BLaER1 treated with 17β-estradiol and CSF1 and Interleukin-3, amounts not matched to agents 10 nM and 100 nM (cell line): ENCODE results near the gene RELB.

ENCODE experiments used
- H3K27ac ChIP-seq, 11 experiments: shearing (Covaris generic); formaldehyde crosslinking; 2 replicates each; pipeline ENCODE4 v1.8.1; 2022
- H3K27me3 ChIP-seq, 11 experiments: shearing (Covaris generic); formaldehyde crosslinking; 2 replicates each; pipeline ENCODE4 v1.8.1; 2022
- H3K36me3 ChIP-seq, 11 experiments: shearing (Covaris generic); formaldehyde crosslinking; 2 replicates each; pipeline ENCODE4 v1.8.1; 2022
- H3K4me1 ChIP-seq, 10 experiments: shearing (Covaris generic); formaldehyde crosslinking; 2 replicates each; pipeline ENCODE4 v1.8.1; 2022
- H3K4me2 ChIP-seq, 11 experiments: shearing (Covaris generic); formaldehyde crosslinking; 2 replicates each; pipeline ENCODE4 v1.8.1; 2022
- H3K4me3 ChIP-seq, 10 experiments: shearing (Covaris generic); formaldehyde crosslinking; 2 replicates each; pipeline ENCODE4 v1.8.1; 2022
- H3K9ac ChIP-seq, 11 experiments: shearing (Covaris generic); formaldehyde crosslinking; 2 replicates each; pipeline ENCODE4 v1.8.1; 2022
- H3K9me3 ChIP-seq, 11 experiments: shearing (Covaris generic); formaldehyde crosslinking; replicated peaks in 1 of 11; 2 replicates each; pipeline ENCODE4 v1.8.1; 2022
- H4K20me1 ChIP-seq, 11 experiments: shearing (Covaris generic); formaldehyde crosslinking; 2 replicates each; pipeline ENCODE4 v1.8.1; 2022
- Cebpa-rat ChIP-seq, 11 experiments: shearing (Covaris generic); IDR thresholded peaks; 2 replicates each; pipeline ENCODE4 v1.8.1; 2022

RELB gene

DNA sequence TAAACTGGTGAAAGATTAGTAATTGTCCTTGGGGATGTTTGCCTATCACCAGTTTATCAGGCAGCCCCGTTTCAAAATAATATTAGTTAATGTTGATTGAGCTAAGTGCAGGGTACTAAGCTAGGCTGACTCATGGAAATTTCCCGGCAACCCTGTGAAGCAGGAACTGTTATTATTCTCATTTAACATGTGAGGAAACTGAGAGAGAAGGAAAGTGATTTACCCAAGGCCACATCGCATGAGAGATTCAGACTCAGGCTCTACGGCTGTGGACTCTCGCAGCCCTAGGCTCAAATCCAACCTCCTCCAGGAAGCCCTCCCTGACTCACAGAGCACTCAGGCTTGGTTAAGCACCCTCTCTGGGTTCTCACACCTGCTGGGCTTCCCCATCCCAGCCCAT, 26.4 kb upstream of the RELB start:
- H3K4me3 ChIP-seq: no peak overlapping the region
- no peak overlapping the region for H3K27ac ChIP-seq
- no peak overlapping the region for H3K4me2 ChIP-seq
- no peak for TF ChIP-seq Cebpa-rat (IDR thresholded peaks at IDR 0.05)
- H3K4me1 ChIP-seq: peaks cover 0 to 5% (median 0%) of the 10 kb centered on the region in 10 experiments; a peak in 2 of 20 replicates
- H3K9ac ChIP-seq: no peak overlapping the region
- H3K9me3 ChIP-seq: no peaks in the 10 kb centered on the region
- peaks cover 9 to 59% (median 28%) of the 10 kb centered on the region in 11 experiments; a peak in 18 of 22 replicates for H4K20me1 ChIP-seq
- H3K27me3 ChIP-seq: no peaks in the 10 kb centered on the region
- peaks cover 81 to 99% (median 91%) of the 10 kb centered on the region in 11 experiments for H3K36me3 ChIP-seq

DNA sequence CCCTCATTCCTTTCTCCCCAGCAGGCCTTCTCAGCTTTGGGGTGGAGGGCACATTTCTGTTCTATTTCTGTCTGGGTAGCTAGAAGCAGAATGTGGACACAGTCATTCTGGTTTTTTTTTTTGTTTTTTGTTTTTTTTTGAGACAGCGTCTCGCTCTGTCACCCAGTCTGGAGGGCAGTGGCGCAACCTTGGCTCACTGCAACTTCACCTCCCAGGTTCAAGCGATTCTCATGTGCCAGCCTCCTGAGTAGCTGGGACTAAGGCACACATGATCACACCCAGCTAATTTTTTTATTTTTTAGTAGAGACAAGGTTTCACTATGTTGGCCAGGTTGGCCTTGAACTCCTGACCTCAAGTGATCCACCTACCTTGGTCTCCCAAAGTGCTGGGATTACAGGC, 25.8 kb upstream of the RELB start:
- no peaks in the 10 kb centered on the region for H3K9me3 ChIP-seq
- no peaks in the 10 kb centered on the region for H3K27me3 ChIP-seq
- H4K20me1 ChIP-seq: peaks cover 4 to 53% (median 22%) of the 10 kb centered on the region in 11 experiments; a peak in 18 of 22 replicates
- H3K4me3 ChIP-seq: no peak overlapping the region
- H3K27ac ChIP-seq: no peak overlapping the region
- no peak for TF ChIP-seq Cebpa-rat (IDR thresholded peaks at IDR 0.05)
- H3K4me1 ChIP-seq: peaks cover 0 to 5% (median 0%) of the 10 kb centered on the region in 10 experiments; a peak in 2 of 20 replicates
- H3K9ac ChIP-seq: no peak overlapping the region
- H3K36me3 ChIP-seq: peaks cover 80 to 99% (median 91%) of the 10 kb centered on the region in 11 experiments
- no peak overlapping the region for H3K4me2 ChIP-seq

DNA sequence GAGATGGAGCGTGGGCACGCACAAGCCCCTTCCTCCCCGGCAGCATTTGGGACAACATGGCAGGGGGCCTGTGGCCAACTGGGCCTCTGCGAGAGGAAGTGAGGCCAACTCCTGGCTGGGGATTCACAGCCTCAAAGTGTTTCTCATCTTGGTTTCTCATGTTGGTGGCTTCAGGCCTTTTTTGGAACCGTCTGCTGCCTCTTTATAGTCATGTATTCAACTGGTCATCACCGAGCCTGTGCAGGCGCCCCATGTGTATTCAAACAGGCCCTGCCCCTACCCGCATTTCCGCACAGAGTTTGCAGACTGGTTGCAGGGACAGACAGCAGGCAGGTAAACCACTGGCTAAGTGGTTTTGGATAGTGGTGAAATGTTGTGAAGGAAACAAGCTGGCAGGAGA, 17.3 kb upstream of the RELB start:
- H3K27me3 ChIP-seq: no peaks in the 10 kb centered on the region
- no peak overlapping the region; a peak in 1 of 22 replicates for H3K9ac ChIP-seq
- peaks cover 0 to 18% (median 6%) of the 10 kb centered on the region in 10 experiments; a peak in 10 of 20 replicates for H3K4me1 ChIP-seq
- no peak overlapping the region; a peak in 1 of 22 replicates for H3K27ac ChIP-seq
- no peaks in the 10 kb centered on the region for H3K9me3 ChIP-seq
- H4K20me1 ChIP-seq: peaks cover under 1 to 77% (median 21%) of the 10 kb centered on the region in 11 experiments; a peak in 16 of 22 replicates
- H3K4me3 ChIP-seq: no peak overlapping the region
- no peak for TF ChIP-seq Cebpa-rat (IDR thresholded peaks at IDR 0.05)
- H3K36me3 ChIP-seq: peaks cover 89 to 100% (median 97%) of the 10 kb centered on the region in 11 experiments
- H3K4me2 ChIP-seq: no peak overlapping the region

DNA sequence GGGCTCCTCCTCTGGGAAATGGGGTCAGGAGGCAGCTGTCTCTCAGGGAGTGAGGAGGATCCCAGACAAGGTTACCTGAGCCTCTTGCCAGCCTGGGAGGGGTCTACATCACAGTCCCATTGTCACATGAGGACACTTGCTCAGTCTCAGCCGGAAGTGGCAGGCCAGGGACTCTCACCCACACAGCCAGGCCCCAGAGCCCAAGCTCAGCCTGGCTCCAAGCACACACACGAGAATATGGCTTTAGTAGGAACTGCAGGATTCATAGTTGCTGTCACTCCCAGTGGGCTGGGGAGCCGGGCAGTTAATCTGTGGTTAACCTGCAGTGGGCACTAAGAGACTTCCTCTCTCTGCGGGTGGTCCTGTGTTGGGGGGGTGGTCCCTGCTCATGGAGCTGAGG, 15.8 kb upstream of the RELB start:
- H3K4me1 ChIP-seq: peaks cover 0 to 18% (median 6%) of the 10 kb centered on the region in 10 experiments; a peak in 10 of 20 replicates
- peaks cover 5 to 91% (median 25%) of the 10 kb centered on the region in 11 experiments; a peak in 17 of 22 replicates for H4K20me1 ChIP-seq
- H3K9me3 ChIP-seq: no peaks in the 10 kb centered on the region
- H3K36me3 ChIP-seq: peaks cover 88 to 97% (median 96%) of the 10 kb centered on the region in 11 experiments
- 0 out of 22 replicates have a peak overlapping the region, but pooled peaks of 1 of the 11 experiments have one; percentile 11 for H3K27ac ChIP-seq
- no peak overlapping the region for H3K4me2 ChIP-seq
- no peak overlapping the region for H3K4me3 ChIP-seq
- peak overlapping the region in 2 of 11 experiments; percentile 15 to 29; a peak in 2 of 22 replicates for H3K9ac ChIP-seq
- no peak for TF ChIP-seq Cebpa-rat (IDR thresholded peaks at IDR 0.05)
- no peaks in the 10 kb centered on the region for H3K27me3 ChIP-seq

DNA sequence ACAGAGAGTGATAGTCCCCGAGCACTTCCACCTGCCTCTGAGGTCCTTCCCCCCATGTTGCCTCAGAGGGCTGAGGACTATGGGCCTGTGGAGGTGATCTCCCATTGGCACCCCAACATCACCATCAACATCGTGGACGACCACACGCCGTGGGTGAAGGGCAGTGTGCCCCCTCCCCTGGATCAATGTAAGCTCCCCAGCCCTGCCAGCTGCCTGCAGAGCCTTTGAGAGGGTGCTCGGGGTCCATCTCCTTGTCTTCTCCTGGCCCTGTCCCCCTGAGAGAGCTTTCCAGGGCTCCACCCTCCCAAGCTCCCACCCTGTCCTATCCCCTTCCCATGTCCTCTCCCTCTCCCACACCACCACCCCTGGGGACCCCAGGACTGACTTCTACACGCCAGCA, 14.9 kb upstream of the RELB start:
- Histone ChIP-seq H3K36me3 (peaks cover 91 to 99% (median 96%) of the 10 kb centered on the region in 11 experiments), H3K27ac (no peak overlapping the region; a peak in 1 of 22 replicates), H3K27me3 (no peaks in the 10 kb centered on the region), H4K20me1 (peaks cover 5 to 97% (median 25%) of the 10 kb centered on the region in 11 experiments; a peak in 17 of 22 replicates), H3K4me3 (no peak overlapping the region), H3K4me2 (peak overlapping the region in 2 of 11 experiments; percentile 54 to 57; a peak in 3 of 22 replicates), H3K4me1 (peaks cover 0 to 18% (median 6%) of the 10 kb centered on the region in 10 experiments; a peak in 10 of 20 replicates), H3K9me3 (no peaks in the 10 kb centered on the region), H3K9ac (peak overlapping the region in 3 of 11 experiments; percentile 44 to 59 (median 48); a peak in 2 of 22 replicates)
- no peak for TF ChIP-seq Cebpa-rat (IDR thresholded peaks at IDR 0.05)

DNA sequence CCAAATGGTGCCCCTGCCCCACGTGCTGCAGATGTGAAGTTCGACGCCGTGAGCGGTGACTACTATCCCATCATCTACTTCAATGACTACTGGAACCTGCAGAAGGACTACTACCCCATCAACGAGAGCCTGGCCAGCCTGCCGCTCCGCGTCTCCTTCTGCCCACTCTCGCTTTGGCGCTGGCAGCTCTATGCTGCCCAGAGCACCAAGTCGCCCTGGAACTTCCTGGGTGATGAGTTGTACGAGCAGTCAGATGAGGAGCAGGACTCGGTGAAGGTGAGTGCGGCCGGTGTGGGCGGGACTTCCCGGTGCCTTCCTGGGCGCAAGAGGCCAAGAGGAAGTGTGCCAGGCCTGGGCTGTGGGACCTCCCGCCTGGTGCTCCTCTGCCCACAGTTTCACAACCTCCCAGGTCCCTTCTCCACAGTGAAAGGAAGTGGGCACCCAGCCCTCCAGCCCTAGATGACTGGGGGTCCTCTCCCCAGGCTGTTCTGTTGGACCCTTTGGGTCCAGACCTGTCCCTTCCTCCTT, 14.1 kb upstream of the RELB start:
- TF ChIP-seq Cebpa-rat (IDR thresholded peaks at IDR 0.05): no peak
- Histone ChIP-seq H3K4me3 (no peak overlapping the region), H3K9me3 (no peaks in the 10 kb centered on the region), H3K27me3 (no peaks in the 10 kb centered on the region), H3K4me1 (peaks cover 0 to 18% (median 6%) of the 10 kb centered on the region in 10 experiments; a peak in 10 of 20 replicates), H3K36me3 (peaks cover 91 to 99% (median 96%) of the 10 kb centered on the region in 11 experiments), H3K27ac (peak overlapping the region in 9 of 11 experiments; percentile 5 to 68 (median 38); a peak in 12 of 22 replicates), H4K20me1 (peaks cover 3 to 98% (median 24%) of the 10 kb centered on the region in 11 experiments; a peak in 17 of 22 replicates), H3K9ac (peak overlapping the region in 9 of 11 experiments; percentile 9 to 63 (median 44); a peak in 10 of 22 replicates), H3K4me2 (peak overlapping the region in 5 of 11 experiments; percentile 26 to 57 (median 54); a peak in 9 of 22 replicates)

DNA sequence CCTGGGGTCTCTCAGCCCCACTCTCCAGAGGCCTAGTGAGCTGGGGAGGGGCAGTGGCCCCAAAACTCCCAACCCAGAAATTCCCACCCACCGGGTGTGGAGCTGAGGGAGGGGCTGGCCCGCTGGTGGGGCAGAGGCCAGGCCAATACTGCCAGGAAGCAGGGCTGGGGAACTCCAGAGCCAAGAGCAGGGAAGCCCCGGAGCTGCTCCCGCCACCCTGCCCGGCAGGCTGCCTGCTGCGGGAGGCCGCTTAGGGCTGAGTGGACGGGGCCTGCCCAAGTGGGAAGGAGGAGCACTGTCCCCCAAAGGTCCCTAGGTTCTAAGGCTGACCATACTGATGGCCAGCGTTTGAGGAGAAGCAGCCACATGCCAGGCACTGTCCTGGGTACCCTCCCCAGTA, 13.0 kb upstream of the RELB start:
- H3K9me3 ChIP-seq: no peaks in the 10 kb centered on the region
- H3K36me3 ChIP-seq: peaks cover 89 to 97% (median 94%) of the 10 kb centered on the region in 11 experiments
- H3K4me3 ChIP-seq: no peak overlapping the region
- H3K9ac ChIP-seq: peak overlapping the region in 4 of 11 experiments; percentile 26 to 44 (median 30); a peak in 3 of 22 replicates
- H3K4me1 ChIP-seq: peaks cover 0 to 18% (median 6%) of the 10 kb centered on the region in 10 experiments; a peak in 10 of 20 replicates
- H3K27ac ChIP-seq: peak overlapping the region in 3 of 11 experiments; percentile 63 to 68 (median 68); a peak in 4 of 22 replicates
- peaks cover 0 to 92% (median 19%) of the 10 kb centered on the region in 11 experiments; a peak in 15 of 22 replicates for H4K20me1 ChIP-seq
- no peak for TF ChIP-seq Cebpa-rat (IDR thresholded peaks at IDR 0.05)
- H3K27me3 ChIP-seq: no peaks in the 10 kb centered on the region
- no peak overlapping the region for H3K4me2 ChIP-seq

DNA sequence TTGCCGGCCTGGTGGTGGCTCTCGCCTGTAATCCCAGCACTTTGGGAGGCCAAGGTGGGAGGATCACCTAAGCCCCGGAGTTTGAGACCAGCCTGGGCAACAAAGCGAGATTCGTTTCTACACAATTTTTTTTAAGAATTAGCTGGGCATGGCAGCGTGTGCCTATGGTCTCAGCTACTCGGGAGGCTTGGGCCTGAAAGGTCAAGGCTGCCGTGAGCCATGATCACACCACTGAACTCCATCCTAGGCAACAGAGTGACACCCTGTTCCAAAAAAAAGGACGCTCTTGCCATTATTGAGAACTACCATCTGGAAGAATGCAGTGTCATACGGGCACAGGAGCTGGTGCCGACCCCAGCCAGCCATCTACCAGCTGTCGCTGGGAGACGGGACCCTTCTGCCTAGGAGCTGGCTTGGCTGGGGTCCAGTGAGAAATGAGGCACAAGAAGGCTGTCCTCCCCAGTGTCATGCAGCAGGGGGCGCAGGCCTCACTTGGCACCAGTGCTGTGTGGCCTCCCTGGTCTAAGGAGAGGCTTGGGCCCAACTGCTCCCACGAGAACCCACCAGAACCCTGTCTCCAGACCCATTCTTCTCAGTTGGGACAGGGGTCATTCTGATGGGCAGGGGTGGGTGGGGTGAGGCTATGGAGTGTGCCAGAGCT, 12.2 kb upstream of the RELB start:
- Histone ChIP-seq H3K27ac (no peak overlapping the region), H3K4me1 (peaks cover 0 to 18% (median 8%) of the 10 kb centered on the region in 10 experiments; a peak in 11 of 20 replicates), H3K4me3 (no peak overlapping the region), H3K36me3 (peaks cover 84 to 97% (median 94%) of the 10 kb centered on the region in 11 experiments), H3K9me3 (no peaks in the 10 kb centered on the region), H3K4me2 (no peak overlapping the region), H3K9ac (peak overlapping the region in 1 of 11 experiments; percentile 26; a peak in 1 of 22 replicates), H3K27me3 (no peaks in the 10 kb centered on the region), H4K20me1 (peaks cover 0 to 91% (median 18%) of the 10 kb centered on the region in 11 experiments; a peak in 14 of 22 replicates)
- no peak for TF ChIP-seq Cebpa-rat (IDR thresholded peaks at IDR 0.05)

DNA sequence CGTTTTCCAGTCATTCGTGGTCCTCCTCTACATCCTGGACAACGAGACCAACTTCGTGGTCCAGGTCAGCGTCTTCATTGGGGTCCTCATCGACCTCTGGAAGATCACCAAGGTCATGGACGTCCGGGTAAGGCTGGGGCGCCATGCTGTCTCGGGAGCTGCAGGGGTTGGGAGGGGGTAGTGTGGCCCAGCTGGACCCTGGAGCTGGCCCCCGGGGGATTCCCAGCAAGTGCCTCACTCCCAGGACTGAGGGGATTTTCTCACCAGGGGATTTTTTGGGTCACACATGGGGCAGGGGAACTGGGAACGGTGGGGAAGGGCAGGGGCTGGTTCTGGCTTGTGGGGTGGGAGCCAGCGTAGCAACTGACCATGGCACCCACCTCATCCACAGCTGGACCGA, 10.8 kb upstream of the RELB start:
- no peak for TF ChIP-seq Cebpa-rat (IDR thresholded peaks at IDR 0.05)
- Histone ChIP-seq H3K27ac (no peak overlapping the region), H3K4me3 (no peak overlapping the region), H3K4me2 (no peak overlapping the region), H3K36me3 (peaks cover 70 to 90% (median 83%) of the 10 kb centered on the region in 11 experiments), H3K27me3 (no peaks in the 10 kb centered on the region), H3K9me3 (no peaks in the 10 kb centered on the region), H4K20me1 (peaks cover 0 to 92% (median 14%) of the 10 kb centered on the region in 11 experiments; a peak in 12 of 22 replicates), H3K9ac (no peak overlapping the region), H3K4me1 (peaks cover 8 to 24% (median 14%) of the 10 kb centered on the region in 10 experiments; a peak in 16 of 20 replicates)
